ENCODE results near the gene SOX5.

SOX5 gene

GRCh38 chr12:23949348-23950209 lies at the start of gene SOX5:
TSS of gene SOX5 (minus strand) at chr12:23949670. CDS start at chr12:23949601, 69 bp downstream.
- peak; percentile 11 for DNase-seq (ENCODE audit: low read depth)

GRCh38 chr12:23987046-23987445 lies 37.6 kb upstream of the SOX5 start:
- DNase-seq (ENCODE audit: low read depth) = no peak

GRCh38 chr12:23980826-23981225 lies 31.4 kb upstream of the SOX5 start:
- no peak for DNase-seq (ENCODE audit: low read depth)

GRCh38 chr12:23964812-23965211 lies 15.3 kb upstream of the SOX5 start:
- no peak for DNase-seq (ENCODE audit: low read depth)

GRCh38 chr12:23959826-23960225 lies 10.4 kb upstream of the SOX5 start:
- no peak for DNase-seq (ENCODE audit: low read depth)

- DNase-seq (ENCODE audit: low read depth) = no peak
These were observed 4.9 kb upstream of the SOX5 start for GRCh38 chr12:23954332-23954731.

- DNase-seq (ENCODE audit: low read depth) = no peak
These were observed 2.6 kb upstream of the SOX5 start for GRCh38 chr12:23952071-23952470.

GRCh38 chr12:23950775-23951451 lies 1.4 kb upstream of the SOX5 start:
- DNase-seq (ENCODE audit: low read depth) = no peak

- DNase-seq (ENCODE audit: low read depth) = no peak
These were observed 822 bp upstream of the SOX5 start for GRCh38 chr12:23950210-23950774.

- DNase-seq (ENCODE audit: low read depth) = no peak
These were observed 1.2 kb downstream of the SOX5 start for GRCh38 chr12:23948291-23948690.

- no peak for DNase-seq (ENCODE audit: low read depth)
These were observed 2.1 kb downstream of the SOX5 start for GRCh38 chr12:23947395-23947794.

GRCh38 chr12:23945249-23945648 lies 4.2 kb downstream of the SOX5 start:
- DNase-seq (ENCODE audit: low read depth) = no peak

- no peak for DNase-seq (ENCODE audit: low read depth)
These were observed 5.4 kb downstream of the SOX5 start for GRCh38 chr12:23944067-23944466.

GRCh38 chr12:23942841-23943240 lies 6.6 kb downstream of the SOX5 start:
- DNase-seq (ENCODE audit: low read depth) = no peak

- DNase-seq (ENCODE audit: low read depth) = no peak
These were observed 7.7 kb downstream of the SOX5 start for GRCh38 chr12:23941780-23942179.

- DNase-seq (ENCODE audit: low read depth) = no peak
These were observed 11.0 kb downstream of the SOX5 start for GRCh38 chr12:23938422-23938821.

GRCh38 chr12:23931176-23931575 lies 18.3 kb downstream of the SOX5 start:
- DNase-seq (ENCODE audit: low read depth) = no peak

GRCh38 chr12:23930599-23930998 lies 18.9 kb downstream of the SOX5 start:
- DNase-seq (ENCODE audit: low read depth) = no peak

- DNase-seq (ENCODE audit: low read depth) = no peak
These were observed 19.6 kb downstream of the SOX5 start for GRCh38 chr12:23929906-23930305.

- DNase-seq (ENCODE audit: low read depth) = no peak
These were observed 21.6 kb downstream of the SOX5 start for GRCh38 chr12:23927907-23928306.

GRCh38 chr12:23921099-23921856 lies 28.2 kb downstream of the SOX5 start:
- no peak for DNase-seq (ENCODE audit: low read depth)

GRCh38 chr12:23911574-23911973 lies 37.9 kb downstream of the SOX5 start:
- DNase-seq (ENCODE audit: low read depth) = no peak
